ENCODE measurements around the gene BTBD9.

DNA sequence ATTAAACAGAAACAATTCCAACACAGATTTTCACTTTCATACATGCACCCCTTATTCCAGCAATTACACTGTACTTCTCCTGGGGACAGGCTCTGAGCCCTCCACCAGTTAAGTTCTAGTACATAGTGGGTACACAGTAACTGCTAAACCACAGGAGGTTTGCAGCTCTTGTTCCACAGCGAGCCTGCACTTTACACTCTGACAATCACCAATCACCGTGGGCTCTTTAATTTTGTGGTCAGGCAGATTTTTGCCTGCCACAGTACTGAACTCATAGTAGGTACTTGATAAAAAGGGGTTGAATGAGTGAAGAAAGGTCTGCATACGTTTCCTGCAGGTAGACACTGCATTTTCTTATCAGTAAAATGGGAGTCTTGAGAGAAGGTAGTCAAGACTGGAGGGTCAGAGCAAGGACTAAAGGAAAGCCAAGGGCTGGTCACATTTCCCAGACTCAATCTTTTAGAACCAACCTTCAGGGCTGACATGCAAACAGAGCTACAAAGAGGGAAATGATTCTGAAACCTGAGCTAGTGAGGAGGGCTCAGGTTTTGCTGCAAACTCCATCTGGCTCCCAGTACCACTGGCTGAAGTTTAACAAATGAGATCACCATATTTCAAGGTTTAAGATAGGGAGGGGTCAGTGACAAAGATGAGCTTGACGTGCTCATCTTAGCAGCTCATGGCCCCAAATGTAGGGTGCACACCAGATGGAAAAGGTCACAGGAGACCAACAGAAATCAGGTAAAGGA lies 404.6 kb downstream of the BTBD9 start:
- TF ChIP-seq, protein P1, sequence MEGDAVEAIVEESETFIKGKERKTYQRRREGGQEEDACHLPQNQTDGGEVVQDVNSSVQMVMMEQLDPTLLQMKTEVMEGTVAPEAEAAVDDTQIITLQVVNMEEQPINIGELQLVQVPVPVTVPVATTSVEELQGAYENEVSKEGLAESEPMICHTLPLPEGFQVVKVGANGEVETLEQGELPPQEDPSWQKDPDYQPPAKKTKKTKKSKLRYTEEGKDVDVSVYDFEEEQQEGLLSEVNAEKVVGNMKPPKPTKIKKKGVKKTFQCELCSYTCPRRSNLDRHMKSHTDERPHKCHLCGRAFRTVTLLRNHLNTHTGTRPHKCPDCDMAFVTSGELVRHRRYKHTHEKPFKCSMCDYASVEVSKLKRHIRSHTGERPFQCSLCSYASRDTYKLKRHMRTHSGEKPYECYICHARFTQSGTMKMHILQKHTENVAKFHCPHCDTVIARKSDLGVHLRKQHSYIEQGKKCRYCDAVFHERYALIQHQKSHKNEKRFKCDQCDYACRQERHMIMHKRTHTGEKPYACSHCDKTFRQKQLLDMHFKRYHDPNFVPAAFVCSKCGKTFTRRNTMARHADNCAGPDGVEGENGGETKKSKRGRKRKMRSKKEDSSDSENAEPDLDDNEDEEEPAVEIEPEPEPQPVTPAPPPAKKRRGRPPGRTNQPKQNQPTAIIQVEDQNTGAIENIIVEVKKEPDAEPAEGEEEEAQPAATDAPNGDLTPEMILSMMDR (IDR thresholded peaks at IDR 0.05) = no peak
- TF ChIP-seq POLR2A (IDR thresholded peaks at IDR 0.05) = no peak
